Stimulated activated CD4-positive, alpha-beta T cell treated with anti-CD3 and anti-CD28 coated beads, Interleukin-1b, Interleukin-23, amount 100 ng/mL, for 4 hours (primary cell): ENCODE results near the gene PAPPA2.
"Not testable (repeated sequence)": the region's sequence is repeated elsewhere in the genome, so short reads cannot be mapped to it uniquely, and the experiment has no call there.

Experiments
- DNase-seq, 2 donors: peaks; one replicate each; pipeline ENCODE4 v3.0.0-alpha.2; 2020; ENCODE audit warnings: low read depth in 2 of 2

PAPPA2 gene, protein sequence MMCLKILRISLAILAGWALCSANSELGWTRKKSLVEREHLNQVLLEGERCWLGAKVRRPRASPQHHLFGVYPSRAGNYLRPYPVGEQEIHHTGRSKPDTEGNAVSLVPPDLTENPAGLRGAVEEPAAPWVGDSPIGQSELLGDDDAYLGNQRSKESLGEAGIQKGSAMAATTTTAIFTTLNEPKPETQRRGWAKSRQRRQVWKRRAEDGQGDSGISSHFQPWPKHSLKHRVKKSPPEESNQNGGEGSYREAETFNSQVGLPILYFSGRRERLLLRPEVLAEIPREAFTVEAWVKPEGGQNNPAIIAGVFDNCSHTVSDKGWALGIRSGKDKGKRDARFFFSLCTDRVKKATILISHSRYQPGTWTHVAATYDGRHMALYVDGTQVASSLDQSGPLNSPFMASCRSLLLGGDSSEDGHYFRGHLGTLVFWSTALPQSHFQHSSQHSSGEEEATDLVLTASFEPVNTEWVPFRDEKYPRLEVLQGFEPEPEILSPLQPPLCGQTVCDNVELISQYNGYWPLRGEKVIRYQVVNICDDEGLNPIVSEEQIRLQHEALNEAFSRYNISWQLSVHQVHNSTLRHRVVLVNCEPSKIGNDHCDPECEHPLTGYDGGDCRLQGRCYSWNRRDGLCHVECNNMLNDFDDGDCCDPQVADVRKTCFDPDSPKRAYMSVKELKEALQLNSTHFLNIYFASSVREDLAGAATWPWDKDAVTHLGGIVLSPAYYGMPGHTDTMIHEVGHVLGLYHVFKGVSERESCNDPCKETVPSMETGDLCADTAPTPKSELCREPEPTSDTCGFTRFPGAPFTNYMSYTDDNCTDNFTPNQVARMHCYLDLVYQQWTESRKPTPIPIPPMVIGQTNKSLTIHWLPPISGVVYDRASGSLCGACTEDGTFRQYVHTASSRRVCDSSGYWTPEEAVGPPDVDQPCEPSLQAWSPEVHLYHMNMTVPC (N-terminal part only)

DNA sequence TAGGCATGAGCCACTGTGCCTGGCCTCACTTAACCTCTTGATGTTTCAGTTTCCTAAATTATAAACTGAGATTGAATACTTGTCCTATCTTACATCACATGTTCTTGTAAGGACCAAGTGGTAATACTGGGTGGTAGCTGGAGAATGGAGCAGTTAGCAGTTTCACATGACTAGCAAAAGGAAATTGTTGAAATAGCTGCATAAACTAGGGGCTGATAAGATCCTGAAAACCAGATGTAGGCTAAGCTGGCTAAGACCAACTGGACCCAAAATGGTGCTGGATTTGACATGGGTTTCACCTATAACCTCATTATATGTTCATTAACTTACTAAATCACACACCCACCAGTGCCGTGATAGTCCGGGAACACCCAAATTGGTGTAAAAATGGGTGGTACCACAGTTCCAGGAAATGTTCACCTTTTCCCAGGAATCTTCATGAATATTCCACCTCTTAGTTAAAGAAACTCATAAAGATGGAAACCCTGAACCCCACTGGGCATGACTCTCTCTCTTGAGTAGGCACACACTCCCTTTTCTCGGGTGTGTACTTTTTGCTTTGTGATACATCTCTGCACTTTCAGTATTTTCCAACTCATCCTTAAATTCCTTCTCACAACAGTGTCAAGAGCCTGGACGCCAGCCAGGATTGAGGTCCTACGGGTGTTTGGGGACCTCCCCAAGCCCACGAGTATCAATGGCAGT is at the start of gene PAPPA2:
Gene PAPPA2 (plus strand): TSS at position 502 of the 705 bp plus-strand sequence. CDS start 93,148 bp downstream, outside the sequence.
- no peak for DNase-seq

DNA sequence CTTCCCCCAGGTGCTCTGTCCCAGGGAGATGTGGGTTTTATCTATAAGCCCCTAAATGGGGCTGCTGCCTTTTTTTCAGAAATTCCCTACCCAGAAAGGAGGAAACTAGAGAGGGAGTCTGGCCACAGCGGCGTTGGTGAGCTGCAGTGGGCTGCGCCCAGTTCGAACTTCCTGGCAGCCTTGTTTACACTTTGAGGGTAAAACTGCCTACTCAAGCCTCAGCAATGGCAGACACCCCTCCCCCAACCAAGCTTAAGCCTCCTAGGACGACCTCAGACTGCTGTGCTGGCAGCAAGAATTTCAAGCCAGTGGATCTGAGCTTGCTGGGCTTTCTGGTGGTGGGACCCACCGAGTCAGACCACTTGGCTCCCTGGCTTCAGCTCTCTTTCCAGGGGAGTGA is 46.2 kb upstream of the PAPPA2 start:
- DNase-seq, result no peak

DNA sequence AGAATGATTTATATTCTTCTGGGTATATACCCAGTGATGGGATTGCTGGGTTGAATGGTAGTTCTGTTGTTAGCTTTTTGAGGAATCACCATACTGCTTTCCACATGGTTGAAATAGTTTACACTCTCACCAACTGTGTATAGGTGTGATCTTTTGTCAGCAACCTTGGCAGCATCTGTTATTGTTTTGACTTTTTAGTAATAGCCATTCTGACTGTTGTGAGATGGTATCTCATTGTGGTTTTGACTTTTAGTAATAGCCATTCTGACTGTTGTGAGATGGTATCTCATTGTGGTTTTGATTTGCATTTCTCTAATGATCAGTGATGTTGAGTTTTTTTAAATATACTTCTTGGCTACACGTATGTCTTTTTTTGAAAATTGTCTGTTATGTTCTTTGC is 43.4 kb upstream of the PAPPA2 start:
- DNase-seq, result not testable (repeated sequence)

DNA sequence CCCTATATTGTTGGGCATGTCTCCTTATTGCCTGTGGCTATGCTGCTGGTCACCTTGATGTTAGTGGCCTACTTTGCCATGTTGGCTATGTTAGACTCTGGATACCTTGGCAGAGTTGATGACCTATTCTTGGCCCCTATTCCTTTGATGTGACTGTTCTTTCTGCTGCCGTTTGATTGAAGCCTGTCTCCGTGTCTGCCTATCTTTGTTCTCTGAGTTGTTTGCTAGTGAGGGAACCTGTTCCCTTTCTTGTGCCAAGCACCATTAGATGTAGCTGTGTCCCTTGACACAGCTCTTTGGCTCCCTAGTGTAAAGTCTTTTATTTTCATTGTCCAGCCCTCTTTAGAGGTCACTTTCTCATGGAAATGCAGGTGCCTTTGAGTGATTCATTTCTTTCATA is 28.7 kb upstream of the PAPPA2 start:
- no peak for DNase-seq

DNA sequence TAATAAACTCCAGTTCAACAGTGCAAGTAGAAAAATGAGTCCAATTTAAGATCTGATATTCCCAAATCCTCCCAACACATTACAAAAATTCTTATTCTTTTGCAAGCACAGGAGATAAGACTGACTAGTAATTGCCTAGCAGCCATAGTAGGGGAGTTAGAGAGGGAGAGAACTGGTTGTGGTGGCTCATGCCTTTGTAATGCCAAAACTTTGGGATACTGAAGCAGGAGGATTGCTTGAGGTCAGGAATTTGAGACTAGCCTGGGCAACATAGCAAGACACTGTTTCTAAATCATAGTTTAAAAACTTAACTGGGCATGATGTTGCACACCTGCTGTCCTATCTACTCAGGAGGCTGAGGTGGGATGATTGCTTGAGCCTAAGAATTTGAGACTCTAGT is 26.7 kb upstream of the PAPPA2 start:
- DNase-seq, result no peak

DNA sequence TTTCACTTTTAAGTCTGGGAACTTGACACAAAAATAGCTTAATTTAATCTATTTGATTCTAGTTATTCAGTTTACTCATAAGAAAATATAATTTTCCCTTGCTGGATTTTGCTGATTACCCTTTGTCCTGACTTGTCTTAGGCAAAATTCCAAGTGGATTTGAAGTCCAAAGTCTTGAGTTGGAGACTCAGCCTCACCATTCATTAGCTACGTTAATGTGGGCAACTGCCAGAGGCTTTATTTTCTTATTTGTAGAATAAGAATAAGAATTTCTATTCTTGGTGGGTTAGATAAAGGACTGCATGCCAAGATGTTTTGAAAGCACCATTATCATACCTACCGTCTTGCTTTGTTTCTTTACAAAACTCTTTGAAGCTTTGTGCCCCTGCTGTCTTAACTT is 22.8 kb upstream of the PAPPA2 start:
- no peak for DNase-seq

DNA sequence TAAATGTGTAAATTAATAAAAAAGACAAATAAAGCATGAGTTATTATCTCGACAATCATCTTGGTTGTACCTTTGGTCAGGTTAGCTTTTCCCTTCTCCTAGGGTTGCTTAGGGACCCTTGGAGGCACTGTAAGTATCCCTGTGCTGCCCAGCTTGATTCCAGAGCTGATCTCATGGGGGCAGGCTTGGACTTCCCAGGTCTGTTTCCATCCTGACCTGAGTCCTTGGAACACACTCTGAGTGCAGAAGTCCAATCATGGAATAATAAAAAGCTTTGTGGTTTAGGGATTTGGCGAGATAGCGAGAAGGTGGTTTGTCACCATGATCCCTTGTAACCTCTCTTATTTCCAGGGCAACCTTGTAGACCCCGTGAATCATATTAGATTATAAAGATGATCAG is 18.7 kb upstream of the PAPPA2 start:
- DNase-seq, result no peak

DNA sequence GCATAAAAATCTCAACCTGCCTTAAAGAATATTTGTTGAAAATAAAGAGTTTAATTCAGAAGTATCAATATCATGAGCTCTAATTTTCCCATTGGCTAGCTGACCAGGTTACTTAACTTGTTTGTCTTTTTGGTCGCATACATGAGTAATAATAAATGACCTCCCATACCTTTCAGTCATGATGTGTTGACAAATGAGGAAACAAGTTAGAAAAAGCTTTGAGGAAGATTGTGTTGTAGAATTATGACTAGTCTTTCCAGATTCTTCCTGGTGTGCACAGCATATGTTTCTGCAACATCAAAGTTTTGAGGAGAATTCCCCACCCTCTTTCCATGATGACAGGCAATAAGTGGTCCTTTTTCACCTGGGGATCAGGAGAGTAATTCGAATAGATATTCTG is 17.6 kb upstream of the PAPPA2 start:
- DNase-seq, result no peak

DNA sequence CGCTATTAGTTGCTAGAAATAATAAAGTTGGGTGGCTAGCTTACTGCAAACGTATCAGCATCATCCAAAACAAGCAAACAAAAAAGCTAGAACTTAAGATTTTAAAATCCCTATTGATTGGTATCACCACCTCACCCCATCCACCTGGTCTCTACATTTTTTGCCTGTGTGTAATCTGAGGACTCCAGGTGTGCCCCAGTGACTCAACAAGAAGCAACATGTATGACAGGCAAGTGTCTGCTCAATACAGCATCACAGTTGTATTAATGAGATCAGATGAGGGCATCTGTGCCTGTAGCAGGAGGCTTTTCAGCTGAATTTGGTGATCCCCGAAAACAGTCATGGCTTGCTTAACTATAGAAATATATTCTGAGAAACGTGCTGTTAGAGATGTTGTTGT is 14.6 kb upstream of the PAPPA2 start:
- DNase-seq, result no peak

DNA sequence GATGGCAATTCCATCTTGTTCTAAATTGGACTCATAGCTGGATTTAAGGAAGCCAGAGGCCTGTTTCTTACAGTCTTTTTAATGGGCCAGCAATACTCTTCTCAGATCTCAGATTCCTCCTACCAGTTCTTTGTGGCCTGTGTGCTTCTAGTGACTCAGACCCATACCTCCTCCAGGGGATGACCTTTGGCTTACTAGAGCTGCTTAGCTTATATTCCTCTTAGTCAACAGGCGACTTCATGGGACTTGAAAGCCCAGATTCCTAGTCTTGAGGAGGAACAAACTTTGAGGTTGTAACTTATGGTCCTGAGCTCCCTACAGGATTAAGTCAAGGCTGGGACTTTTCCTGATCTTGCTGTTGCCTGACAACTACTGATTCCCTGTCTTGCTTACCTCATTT is 12.4 kb upstream of the PAPPA2 start:
- no peak for DNase-seq

DNA sequence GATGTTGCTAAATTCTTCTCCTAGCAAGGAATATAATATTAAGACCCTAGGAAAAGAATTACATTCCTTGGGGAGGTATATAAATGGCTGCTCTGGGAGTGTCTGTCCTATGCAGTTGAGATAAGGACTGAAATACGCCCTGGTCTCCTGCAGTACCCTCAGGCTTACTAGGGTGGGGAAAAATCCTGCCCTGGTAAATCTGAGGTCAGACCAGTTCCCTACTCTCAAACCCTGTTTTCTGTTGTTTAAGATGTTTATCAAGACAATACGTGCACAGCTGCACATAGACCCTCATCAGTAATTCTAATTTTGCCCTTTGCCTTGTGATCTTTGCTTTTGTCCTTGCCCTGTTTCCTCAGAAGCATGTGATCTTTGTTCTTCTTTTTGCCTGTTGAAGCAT is 11.2 kb upstream of the PAPPA2 start:
- DNase-seq, result not testable (repeated sequence)

DNA sequence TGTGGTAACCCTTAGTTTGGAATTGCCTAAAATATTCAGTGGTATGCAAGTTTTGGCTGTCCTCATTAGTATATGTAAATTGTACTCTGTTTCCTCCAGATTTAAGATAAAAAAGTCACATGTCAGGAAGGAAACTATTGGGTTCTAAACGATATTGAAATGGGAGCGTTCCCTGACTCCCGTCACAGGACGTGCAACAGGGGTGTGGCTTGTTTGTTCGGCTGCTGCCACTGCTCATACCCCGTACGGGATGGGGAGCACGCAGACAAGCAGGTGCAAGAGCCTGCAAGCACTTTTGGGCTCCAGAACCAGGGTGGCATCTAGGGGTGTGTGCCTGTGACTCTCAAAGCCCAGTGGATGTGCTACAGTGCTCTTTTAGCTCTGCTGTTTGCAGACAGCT is 6.2 kb upstream of the PAPPA2 start:
- no peak for DNase-seq

DNA sequence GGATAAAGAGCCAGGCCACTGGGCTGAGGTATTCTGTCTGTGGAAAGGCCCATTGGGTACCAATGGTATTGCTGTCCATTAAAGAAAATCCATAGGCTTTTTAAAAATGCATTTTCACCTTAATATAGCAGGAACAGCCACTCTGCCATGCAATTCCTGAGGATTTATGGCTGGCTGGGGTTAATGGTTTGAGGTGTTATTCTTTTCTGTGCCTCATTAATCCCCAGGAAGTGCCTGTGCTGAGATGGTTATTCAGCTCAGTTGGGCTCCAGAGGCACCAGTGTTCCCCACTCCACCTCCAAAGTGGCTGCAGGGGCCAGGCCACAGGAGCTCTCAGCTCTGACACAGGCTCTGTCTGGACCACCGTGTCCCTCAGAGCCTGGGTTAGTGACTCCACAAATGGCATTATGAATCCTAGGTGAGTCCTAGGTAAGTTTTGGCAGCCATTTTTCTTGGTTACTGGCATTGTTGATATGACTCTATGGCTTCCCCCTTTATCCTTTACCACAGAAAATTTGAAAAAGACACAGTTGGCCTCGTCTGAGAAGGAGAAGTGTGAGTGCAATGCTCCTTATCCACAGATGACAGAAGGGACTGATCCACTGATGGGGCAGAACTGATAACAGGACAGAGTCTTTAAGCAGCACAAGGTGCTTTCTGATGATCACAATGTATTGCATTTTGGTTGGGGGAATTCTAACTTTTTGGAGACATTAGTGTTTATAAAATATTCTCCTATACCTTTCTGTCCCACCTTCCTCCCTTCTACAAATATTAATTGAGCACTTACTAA is 2.2 kb upstream of the PAPPA2 start:
- no peak for DNase-seq

DNA sequence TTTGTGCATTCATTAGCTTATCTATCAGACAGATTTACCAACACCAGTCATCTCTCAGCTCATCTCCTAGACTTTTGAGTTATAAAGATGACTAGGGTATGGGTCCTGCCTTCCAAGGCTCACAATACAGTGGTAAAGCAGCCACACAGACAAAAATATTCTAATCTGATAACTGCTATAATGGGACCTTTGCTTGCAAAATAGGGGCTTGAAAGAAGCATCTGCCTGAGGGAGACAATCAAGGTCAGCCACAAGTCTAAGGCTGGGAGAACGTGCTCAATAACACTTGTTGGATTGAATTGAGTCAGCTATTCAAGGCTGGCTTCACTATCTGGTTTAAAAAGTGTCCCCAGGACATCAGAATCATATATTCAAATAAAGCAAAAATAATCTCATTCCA is 1.4 kb upstream of the PAPPA2 start:
- DNase-seq, result no peak

DNA sequence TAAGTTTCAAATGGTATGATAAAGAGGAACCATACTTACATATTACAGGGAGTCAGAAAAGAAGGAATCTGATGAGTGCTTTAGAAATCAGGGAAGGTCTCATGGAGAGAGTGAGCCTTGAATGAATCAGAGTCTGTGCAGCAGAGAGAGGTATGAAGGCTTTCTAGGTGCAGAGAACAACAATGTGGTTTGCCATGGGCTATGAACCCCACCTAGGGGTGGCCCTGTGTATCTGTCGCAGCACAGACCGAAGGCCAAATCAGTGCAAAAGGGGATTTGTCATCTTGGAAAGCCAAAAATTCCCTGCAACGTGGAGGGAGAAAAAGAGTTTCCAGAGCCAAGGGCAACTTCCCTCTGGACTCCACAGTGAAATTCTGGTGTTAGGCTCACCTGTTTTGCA is 3.5 kb downstream of the PAPPA2 start:
- DNase-seq, result no peak

DNA sequence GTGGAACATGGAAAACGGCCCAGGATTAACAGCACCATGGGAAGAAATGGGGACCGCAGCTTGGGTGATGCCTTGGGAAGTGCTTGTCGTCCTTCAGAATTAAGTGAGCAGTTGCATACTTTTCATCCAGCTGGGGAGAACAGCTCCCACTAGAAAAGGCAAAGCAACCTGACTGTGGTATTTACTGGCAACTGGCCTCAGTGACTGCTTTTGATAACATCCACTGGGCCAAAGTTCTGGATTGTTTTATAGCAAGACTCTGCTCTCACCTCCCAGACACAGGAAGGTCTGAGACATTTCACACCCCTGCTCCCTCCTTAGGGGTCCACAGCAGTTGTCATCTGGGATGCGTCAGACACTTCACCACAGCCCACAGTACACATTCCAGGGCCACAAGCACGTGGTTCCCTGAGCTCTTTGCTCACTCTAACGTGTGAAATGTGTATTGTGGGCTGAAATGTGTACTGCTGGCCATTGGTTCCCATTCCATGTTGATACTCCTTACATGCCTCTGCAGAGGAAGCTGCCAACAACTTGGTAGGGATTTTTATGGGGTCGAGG is 6.6 kb downstream of the PAPPA2 start:
- DNase-seq, result no peak

DNA sequence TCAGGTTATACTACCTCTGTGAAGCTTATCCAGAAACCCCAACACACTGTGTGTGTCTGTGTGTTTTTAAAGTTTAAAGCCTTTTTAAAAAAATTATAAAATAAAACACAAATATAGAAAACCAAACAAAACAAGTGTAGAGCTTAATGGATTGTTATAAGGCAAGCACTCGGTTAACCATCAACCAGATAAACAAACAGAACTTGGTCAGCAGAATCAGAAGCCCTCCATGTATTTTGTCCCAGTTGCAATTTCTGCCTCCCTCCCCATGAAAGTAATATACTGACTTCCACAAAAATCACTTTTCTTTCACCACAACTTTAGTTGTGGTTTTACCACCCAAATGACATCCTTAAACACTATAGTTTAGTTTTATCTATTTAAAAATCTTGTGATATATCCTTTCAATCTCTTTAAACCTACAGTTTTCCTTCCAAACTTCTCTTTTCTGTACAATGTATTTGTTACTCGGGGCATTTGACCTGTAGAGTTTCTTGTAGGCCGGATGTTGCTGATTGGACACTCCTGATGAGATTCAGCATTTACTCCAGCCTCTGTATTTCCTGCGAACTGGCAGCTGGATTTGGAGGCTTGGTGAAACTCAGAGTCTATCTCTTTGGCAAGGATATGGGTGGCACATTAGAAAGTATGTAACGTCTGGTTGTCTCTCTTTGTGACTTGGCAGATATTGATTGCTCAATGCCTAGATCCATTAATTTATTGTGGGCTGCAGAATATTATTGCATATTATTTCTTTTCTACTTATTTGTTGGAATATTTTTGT is 8.6 kb downstream of the PAPPA2 start:
- DNase-seq, result no peak

DNA sequence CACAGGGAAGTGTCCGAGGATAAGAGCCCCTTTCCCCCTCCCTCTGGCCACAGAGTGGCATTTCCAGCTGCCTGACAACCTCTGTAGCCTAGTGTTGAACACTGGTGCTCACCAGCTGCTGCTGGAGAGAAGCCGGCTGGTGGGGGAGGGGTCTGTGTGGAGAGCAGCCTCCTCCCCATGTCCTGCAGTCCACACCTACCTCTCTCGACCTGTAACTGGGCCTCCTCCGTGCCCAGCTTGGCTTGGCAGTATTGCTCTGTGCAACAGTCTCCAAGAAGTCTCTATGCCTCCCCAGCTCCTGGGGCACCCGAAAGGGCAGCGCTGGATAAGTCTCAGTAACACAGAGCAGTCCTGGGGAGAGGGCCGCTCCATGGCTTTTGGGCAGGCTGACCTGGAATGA is 17.0 kb downstream of the PAPPA2 start:
- no peak for DNase-seq

DNA sequence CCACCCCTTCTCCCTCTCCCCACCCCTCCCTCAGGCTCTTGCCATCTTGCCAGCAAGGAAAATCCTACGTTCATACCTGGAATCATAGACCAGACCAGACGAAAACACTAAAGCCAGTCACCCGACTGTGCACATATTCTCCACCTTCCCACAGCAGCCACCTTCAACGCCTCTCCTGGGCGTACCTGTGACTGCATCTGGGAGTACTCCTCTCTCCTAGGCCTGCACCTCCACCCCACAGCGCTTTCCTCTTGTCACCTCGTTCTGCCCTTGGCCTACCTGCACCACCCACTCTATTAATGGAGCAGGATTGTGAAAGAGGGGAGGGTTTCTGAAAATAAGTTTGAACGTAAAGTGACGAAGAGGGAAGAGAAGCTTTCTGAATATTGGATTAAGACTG is 17.8 kb downstream of the PAPPA2 start:
- no peak for DNase-seq

DNA sequence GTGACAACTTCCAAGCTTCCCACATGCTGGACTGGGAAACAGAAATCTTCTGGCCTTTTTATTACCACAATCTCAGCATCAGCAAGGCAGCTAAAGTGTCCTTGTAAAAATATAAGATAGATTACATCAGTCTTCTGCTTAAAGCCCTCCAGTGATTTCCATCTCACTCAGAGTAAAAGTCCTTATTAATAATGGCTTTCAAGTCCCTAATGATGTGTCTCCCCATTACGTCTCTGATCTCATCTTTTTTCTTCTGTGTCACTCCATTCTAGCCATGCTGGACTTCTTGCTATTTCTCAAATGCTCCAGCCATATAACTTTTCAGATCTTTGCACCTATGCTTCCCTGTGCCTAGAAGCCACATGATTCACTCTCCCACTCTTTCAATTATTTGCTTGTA is 22.1 kb downstream of the PAPPA2 start:
- DNase-seq, result no peak
